Smooth muscle cell (in vitro differentiated cells): ENCODE results near the gene KCND3. TPM values are rescaled to one million over a fixed set of nuclear protein-coding genes. Genes with fewer than 3 reads are reported as not detected.

Experiments used
- DNase-seq: peaks from one replicate; lab custom pipeline; 2025; ENCODE audit not compliant: unreplicated experiment; lab: John Stamatoyannopoulos, UW
- H2AFZ ChIP-seq: fragments of 200-600 bp; sonication (generic); 2 replicates; pipeline ENCODE4 v1.6.0; 2016; ENCODE audit warnings: antibody characterized with exemption, low read depth, mild to moderate bottlenecking
- H3F3A ChIP-seq: fragments of 200-600 bp; sonication (generic); 2 replicates; pipeline ENCODE4 v1.6.0; 2017; ENCODE audit warnings: antibody characterized with exemption, low read depth
- H3K27ac ChIP-seq: fragments of 200-600 bp; sonication (generic); 2 replicates; pipeline ENCODE4 v1.5.1; 2016; ENCODE audit warnings: low read depth, mild to moderate bottlenecking
- H3K27me3 ChIP-seq: fragments of 200-600 bp; sonication (generic); 2 replicates; pipeline ENCODE4 v1.6.1; 2016; ENCODE audit warnings: low read depth, mild to moderate bottlenecking
- H3K36me3 ChIP-seq: fragments of 200-600 bp; sonication (generic); 2 replicates; pipeline ENCODE4 v1.5.1; 2016; ENCODE audit warnings: low read depth
- H3K4me1 ChIP-seq: fragments of 200-600 bp; sonication (generic); 2 replicates; pipeline ENCODE4 v1.5.1; 2016; ENCODE audit warnings: low read depth
- H3K4me2 ChIP-seq: fragments of 200-600 bp; sonication (generic); 2 replicates; pipeline ENCODE4 v1.6.0; 2016; ENCODE audit warnings: mild to moderate bottlenecking
- H3K4me3 ChIP-seq: fragments of 200-600 bp; sonication (generic); 2 replicates; pipeline ENCODE4 v1.5.1; 2016; ENCODE audit warnings: mild to moderate bottlenecking
- H3K79me2 ChIP-seq: fragments of 200-600 bp; sonication (generic); 2 replicates; pipeline ENCODE4 v1.6.0; 2016; ENCODE audit warnings: low read depth, mild to moderate bottlenecking
- H3K9ac ChIP-seq: fragments of 200-600 bp; sonication (generic); 2 replicates; pipeline ENCODE4 v1.6.0; 2016; ENCODE audit warnings: low read depth
- H3K9me3 ChIP-seq: fragments of 200-600 bp; sonication (generic); replicated peaks from 2 replicates; pipeline ENCODE4 v1.5.1; 2016; ENCODE audit warnings: low read depth
- H4K20me1 ChIP-seq: fragments of 200-600 bp; sonication (generic); 2 replicates; pipeline ENCODE4 v1.6.0; 2016; ENCODE audit warnings: low read depth
- CTCF ChIP-seq: fragments of 200-600 bp; sonication (generic); IDR thresholded peaks from 2 replicates; pipeline ENCODE4 v1.5.1; 2017; ENCODE audit warnings: borderline replicate concordance, mild to moderate bottlenecking, antibody characterized with exemption; ENCODE audit not compliant: insufficient read depth, poor library complexity, severe bottlenecking
- WGBS: methylation state at CpG from one replicate; pipeline ENCODE4 v1.1.7; 2016; ENCODE audit warnings: low lambda C conversion rate; 5-methylcytosine and 5-hydroxymethylcytosine counted together
- polyA plus RNA-seq: library from polyadenylated mRNA; unstranded; fragments of >200 nt; fragmentation: Nextera tagmentation; extraction: Ambion mirVana; gene quantifications from 2 replicates; pipeline ENCODE4 v1.2.1, GENCODE V29; 2016
- total RNA-seq: library from RNA; depleted of rRNA; stranded (reverse); fragments of >200 nt; gene quantifications from 2 replicates; pipeline ENCODE4 v1.2.3, GENCODE V29; 2014

KCND3 gene
- total and polyA plus RNA-seq, 2 experiments from 2014 or later = 0.97 to 2.2 TPM

- H3K36me3 ChIP-seq = no peaks in the 10 kb centered on the region
- WGBS = 89% methylated on average over 5 of the region's 7 CpGs
- no peak overlapping the region for H2AFZ ChIP-seq
- H3K27me3 ChIP-seq = no peaks in the 10 kb centered on the region
- H3K27ac ChIP-seq = no peak overlapping the region
- no peak overlapping the region for H3K4me2 ChIP-seq
- H3K4me3 ChIP-seq = no peak overlapping the region
- DNase-seq = no peak
- no peaks in the 10 kb centered on the region for H3F3A ChIP-seq
- no peaks in the 10 kb centered on the region for H3K9me3 ChIP-seq
- H4K20me1 ChIP-seq = no peaks in the 10 kb centered on the region
- H3K79me2 ChIP-seq = no peaks in the 10 kb centered on the region
- H3K4me1 ChIP-seq = no peaks in the 10 kb centered on the region
- H3K9ac ChIP-seq = no peak overlapping the region
- TF ChIP-seq CTCF = no peak
Observed at GRCh38 chr1:111848852-111849545, 140.5 kb downstream of the KCND3 start.

- H3K9ac ChIP-seq = no peak overlapping the region
- no peaks in the 10 kb centered on the region for H3K36me3 ChIP-seq
- no peaks in the 10 kb centered on the region for H3K27me3 ChIP-seq
- no peak for DNase-seq
- H3F3A ChIP-seq = no peaks in the 10 kb centered on the region
- H3K4me1 ChIP-seq = no peaks in the 10 kb centered on the region
- H3K4me3 ChIP-seq = no peak overlapping the region
- H3K27ac ChIP-seq = no peak overlapping the region
- H4K20me1 ChIP-seq = no peaks in the 10 kb centered on the region
- H3K9me3 ChIP-seq = no peaks in the 10 kb centered on the region
- 90% methylated on average over 10 of the region's 10 CpGs for WGBS
- H2AFZ ChIP-seq = no peak overlapping the region
- no peak overlapping the region for H3K4me2 ChIP-seq
- no peak for TF ChIP-seq CTCF
- H3K79me2 ChIP-seq = no peaks in the 10 kb centered on the region
Observed at GRCh38 chr1:111847466-111847865, 142.0 kb downstream of the KCND3 start.

GRCh38 chr1:111846842-111847241 lies 142.6 kb downstream of the KCND3 start:
- H3K4me2 ChIP-seq = no peak overlapping the region
- no peaks in the 10 kb centered on the region for H3K9me3 ChIP-seq
- no peaks in the 10 kb centered on the region for H3F3A ChIP-seq
- no peaks in the 10 kb centered on the region for H3K27me3 ChIP-seq
- H2AFZ ChIP-seq = no peak overlapping the region
- H3K36me3 ChIP-seq = no peaks in the 10 kb centered on the region
- H3K4me1 ChIP-seq = no peaks in the 10 kb centered on the region
- H3K4me3 ChIP-seq = no peak overlapping the region
- 92% methylated on average over 8 of the region's 8 CpGs for WGBS
- H4K20me1 ChIP-seq = no peaks in the 10 kb centered on the region
- no peak overlapping the region for H3K9ac ChIP-seq
- TF ChIP-seq CTCF = no peak
- no peak overlapping the region for H3K27ac ChIP-seq
- no peak for DNase-seq
- H3K79me2 ChIP-seq = no peaks in the 10 kb centered on the region

GRCh38 chr1:111843177-111843576 lies 146.3 kb downstream of the KCND3 start:
- H3K4me3 ChIP-seq = no peak overlapping the region
- H3K27me3 ChIP-seq = no peaks in the 10 kb centered on the region
- no peaks in the 10 kb centered on the region for H3K4me1 ChIP-seq
- no peaks in the 10 kb centered on the region for H3K36me3 ChIP-seq
- H3K4me2 ChIP-seq = no peak overlapping the region
- H2AFZ ChIP-seq = no peak overlapping the region
- no peak for DNase-seq
- TF ChIP-seq CTCF = no peak
- no peak overlapping the region for H3K27ac ChIP-seq
- H4K20me1 ChIP-seq = no peaks in the 10 kb centered on the region
- no peaks in the 10 kb centered on the region for H3K79me2 ChIP-seq
- no peaks in the 10 kb centered on the region for H3K9me3 ChIP-seq
- WGBS = 73% methylated on average over 2 of the region's 2 CpGs
- H3F3A ChIP-seq = no peaks in the 10 kb centered on the region
- no peak overlapping the region for H3K9ac ChIP-seq
